Left forelimb (tissue), 1 donor: ENCODE results near the gene E2F7.

Experiments
- DNase-seq: peaks from one replicate; pipeline ENCODE4 v3.0.0-alpha.2; 2018; ENCODE audit warnings: low spot score

Gene E2F7

DNA sequence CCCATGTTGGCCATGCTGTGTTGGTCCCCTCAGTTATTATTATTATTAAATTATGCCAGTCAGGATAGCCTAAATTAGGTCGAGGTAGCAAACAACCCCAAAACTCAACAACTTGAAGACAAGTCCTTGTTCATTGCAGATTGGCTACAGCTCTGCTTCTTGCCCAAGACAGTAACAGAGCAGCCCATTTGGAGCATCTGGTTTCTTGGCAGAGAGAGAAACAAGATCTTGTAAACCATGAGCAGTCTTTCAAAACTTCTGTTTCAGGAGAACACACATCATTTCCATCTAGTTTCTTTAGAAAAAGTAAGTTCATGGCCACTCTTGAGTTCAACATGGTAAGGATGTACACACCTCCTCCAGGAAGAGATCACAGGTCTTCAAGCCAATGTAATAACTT lies 52.3 kb downstream of the E2F7 start:
- no peak for DNase-seq

GRCh38 chr12:77010691-77011548 lies 54.4 kb downstream of the E2F7 start:
- DNase-seq, result peak; percentile 83

GRCh38 chr12:77007476-77007875 lies 57.9 kb downstream of the E2F7 start:
- no peak for DNase-seq

DNA sequence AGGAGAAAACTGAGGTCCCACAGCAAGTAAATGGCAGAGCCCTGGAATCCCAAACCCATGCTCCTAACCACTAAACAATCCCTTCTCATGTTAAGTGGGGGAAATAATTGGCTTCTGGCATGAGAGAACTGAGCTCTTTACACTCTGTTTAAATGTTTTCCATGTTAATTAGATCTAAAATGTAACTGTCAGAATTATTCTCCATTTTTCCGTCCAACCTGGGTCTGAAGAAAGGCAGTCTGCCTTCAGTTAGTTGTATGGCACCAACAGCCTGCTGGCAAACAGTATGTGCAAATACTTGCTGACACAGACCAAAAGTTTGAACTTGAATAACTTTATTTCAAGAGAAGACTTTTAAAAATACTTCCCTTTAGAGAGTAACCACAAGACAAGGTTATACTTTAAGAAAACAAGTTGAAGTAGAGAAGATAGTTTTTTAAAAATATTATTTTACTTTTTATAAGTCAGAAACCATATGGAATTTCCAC lies 59.7 kb downstream of the E2F7 start:
- DNase-seq, result no peak

GRCh38 chr12:77003914-77004313 lies 61.5 kb downstream of the E2F7 start:
- no peak for DNase-seq

GRCh38 chr12:77003246-77003645 lies 62.1 kb downstream of the E2F7 start:
- no peak for DNase-seq

GRCh38 chr12:77002382-77002781 lies 63.0 kb downstream of the E2F7 start:
- DNase-seq, result no peak

DNA sequence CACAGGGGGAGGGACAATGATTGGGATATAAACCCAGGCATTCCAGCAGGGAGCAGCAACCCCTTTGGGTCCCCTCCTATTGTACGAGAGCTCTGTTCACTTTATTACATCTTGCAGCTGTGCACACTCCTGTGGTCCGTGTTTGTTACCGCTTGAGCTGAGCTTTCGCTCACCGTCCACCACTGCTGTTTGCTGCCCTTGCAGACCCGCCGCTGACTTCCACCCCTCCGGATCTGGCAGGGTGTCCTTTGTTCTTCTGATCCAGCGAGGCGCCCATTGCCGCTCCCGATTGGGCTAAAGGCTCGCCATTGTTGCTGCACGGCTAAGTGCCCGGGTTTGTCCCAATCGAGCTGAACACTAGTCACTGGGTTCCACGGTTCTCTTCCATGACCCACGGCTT lies 64.1 kb downstream of the E2F7 start:
- no peak for DNase-seq

DNA sequence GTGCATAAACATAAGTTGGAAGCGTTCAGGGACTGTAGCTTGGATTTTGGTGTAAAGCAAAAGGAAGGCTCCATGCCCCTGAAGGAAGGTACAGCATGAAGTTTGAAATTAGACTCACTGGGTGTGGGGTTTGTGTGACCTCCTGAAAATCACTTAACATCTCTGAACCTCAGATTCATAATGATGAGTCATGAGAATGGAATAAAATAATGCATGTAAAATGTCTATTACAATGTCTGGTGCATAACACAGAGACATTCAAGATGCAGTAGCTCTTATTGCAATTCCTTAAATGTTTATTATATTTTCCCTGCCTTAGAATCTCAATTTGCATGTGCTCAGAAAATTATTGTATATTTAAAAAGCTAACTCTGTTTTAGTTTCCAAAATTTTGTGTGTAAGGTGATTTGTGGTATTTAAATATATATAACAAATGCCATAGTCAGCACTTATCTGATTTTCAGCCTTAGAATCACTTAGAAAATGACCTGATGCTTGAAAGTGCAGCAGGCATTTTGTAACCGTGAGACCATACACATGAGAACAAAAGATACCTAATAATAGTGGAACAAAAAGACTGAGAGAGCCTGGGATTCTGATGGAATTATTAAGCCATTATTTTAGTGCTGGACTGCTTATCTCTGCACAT lies 66.3 kb downstream of the E2F7 start:
- DNase-seq, result no peak

DNA sequence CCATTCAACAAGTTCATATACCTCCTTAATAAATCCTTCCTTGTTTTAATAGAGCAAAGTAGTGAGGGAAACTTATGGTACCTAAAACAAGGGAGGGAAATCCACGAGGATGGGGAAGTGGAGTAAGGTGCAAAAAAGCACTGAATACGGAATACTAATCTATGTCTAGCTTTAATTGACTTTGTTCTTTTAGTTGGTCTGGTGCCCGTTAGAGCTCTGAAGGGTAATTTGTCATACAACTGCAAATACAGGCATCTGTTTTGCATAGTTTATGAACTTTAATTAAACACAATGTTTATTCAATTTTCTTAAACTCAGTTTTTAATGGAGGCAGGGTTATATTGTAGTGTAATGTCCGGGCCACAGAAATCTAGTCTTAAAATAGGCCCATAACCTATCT lies 67.0 kb downstream of the E2F7 start:
- no peak for DNase-seq

- no peak for DNase-seq
Measured at GRCh38 chr12:76997011-76997780, 68.2 kb downstream of the E2F7 start.

DNA sequence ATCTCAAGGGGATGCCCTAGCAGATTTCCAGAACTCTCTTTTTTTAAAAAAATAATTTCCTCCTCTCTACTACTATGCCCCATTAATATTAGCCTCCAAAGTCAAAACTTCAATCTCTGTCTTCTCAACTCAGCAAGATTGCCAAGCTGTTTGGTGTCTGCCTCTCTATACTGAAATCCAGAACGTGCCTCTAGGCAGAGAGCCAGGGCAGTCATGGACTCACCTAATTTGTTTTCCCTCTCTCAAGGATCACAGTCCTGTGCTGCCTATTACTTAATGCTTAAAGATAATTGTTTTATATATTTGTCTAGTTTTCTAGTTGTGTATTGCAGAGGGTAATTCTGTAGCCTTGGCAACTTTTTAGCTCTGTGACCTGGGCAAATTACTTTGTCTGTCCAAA lies 74.7 kb downstream of the E2F7 start:
- DNase-seq, result no peak

- DNase-seq, result no peak
Measured at GRCh38 chr12:76984566-76984965, 80.8 kb downstream of the E2F7 start.

- no peak for DNase-seq
Measured at GRCh38 chr12:76983420-76983819, 81.9 kb downstream of the E2F7 start.

GRCh38 chr12:76980196-76980595 lies 85.2 kb downstream of the E2F7 start:
- DNase-seq, result no peak

DNA sequence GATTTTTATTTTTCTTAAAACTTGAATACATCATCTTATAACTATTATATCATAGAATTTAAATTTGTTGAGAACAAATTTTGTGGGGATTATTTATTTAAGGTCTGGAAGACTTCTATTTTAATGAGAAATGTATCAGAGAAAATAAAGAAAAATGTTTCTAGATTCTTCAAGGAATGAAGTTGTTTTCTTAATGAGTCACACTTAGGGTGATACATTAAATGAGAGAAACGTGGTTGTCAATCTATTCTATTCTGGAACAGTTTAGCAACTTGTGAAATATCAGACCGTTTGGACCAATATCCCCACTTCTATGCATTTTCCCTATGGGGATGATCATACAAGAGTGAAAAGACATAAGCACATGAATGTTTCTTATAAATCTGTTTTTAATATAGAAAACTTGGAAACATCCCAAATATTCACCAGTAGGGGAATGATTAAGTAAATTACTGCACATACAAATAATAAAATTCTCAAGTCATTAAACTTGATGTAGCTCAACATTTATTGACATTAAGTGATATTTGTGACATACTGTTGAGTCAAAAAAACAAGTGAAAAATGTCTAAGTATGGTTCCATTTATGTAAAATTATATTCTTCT lies 88.5 kb downstream of the E2F7 start:
- DNase-seq, result no peak
